ENCODE results near the gene EIF1AX. TPM values are rescaled to one million over a fixed set of nuclear protein-coding genes. Genes with fewer than 3 reads are reported as not detected.
"Not testable (repeated sequence)": the region's sequence is repeated elsewhere in the genome, so short reads cannot be mapped to it uniquely, and the experiment has no call there.

The EIF1AX gene
- polyA plus RNA-seq, 1 of the 3 experiments (the other 2 are of a cell fraction) = 18.2 TPM

GRCh38 chrX:20128670-20129069 is 13.0 kb downstream of the EIF1AX start:
- peaks cover 13% of the 10 kb centered on the region; the same call in 1 of the 2 replicates for H4K20me1 ChIP-seq (ENCODE audit: insufficient read depth)
- no peaks in the 10 kb centered on the region for H3K4me1 ChIP-seq (ENCODE audit: control insufficient read depth in 1 of 2, insufficient read depth in 2 of 2, low read depth in 1 of 2, low read length in 1 of 2)
- peak overlapping the region in 1 of 2 experiments; percentile 24; a peak in 1 of 4 replicates for H3K27ac ChIP-seq (ENCODE audit: low read depth in 2 of 2, low read length in 1 of 2)
- ChIA-PET CTCF (interaction anchor here (1.1 kb wide), 1 partner anchor 29 kb away, joined by 4 read pairs; no protein-coding TSS in a partner anchor), POLR2A (no interaction called here)
- TF ChIP-seq RXRA (IDR thresholded peaks at IDR 0.05; ENCODE audit: borderline replicate concordance, low read depth) (no peak), NRF1 (IDR thresholded peaks at IDR 0.05; ENCODE audit: low read depth, low read length) (no peak), SIN3A (IDR thresholded peaks at IDR 0.05; ENCODE audit: borderline replicate concordance, low read depth, low read length) (no peak)
- TF ChIP-seq, protein P1, sequence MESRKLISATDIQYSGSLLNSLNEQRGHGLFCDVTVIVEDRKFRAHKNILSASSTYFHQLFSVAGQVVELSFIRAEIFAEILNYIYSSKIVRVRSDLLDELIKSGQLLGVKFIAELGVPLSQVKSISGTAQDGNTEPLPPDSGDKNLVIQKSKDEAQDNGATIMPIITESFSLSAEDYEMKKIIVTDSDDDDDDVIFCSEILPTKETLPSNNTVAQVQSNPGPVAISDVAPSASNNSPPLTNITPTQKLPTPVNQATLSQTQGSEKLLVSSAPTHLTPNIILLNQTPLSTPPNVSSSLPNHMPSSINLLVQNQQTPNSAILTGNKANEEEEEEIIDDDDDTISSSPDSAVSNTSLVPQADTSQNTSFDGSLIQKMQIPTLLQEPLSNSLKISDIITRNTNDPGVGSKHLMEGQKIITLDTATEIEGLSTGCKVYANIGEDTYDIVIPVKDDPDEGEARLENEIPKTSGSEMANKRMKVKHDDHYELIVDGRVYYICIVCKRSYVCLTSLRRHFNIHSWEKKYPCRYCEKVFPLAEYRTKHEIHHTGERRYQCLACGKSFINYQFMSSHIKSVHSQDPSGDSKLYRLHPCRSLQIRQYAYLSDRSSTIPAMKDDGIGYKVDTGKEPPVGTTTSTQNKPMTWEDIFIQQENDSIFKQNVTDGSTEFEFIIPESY (IDR thresholded peaks at IDR 0.05; ENCODE audit: borderline replicate concordance, low read depth) = no peak
- WGBS (ENCODE audit: low lambda C conversion rate) = 90% methylated on average over 4 of the region's 4 CpGs
- no peak overlapping the region for H2AFZ ChIP-seq (ENCODE audit: low read depth)
- H3K36me3 ChIP-seq (replicated peaks in 1 of 2; ENCODE audit: control insufficient read depth in 1 of 2, insufficient read depth in 2 of 2, low read length in 1 of 2) = peaks cover 69 to 73% of the 10 kb centered on the region in 2 experiments
- no peak overlapping the region for H3K9ac ChIP-seq
- H3K4me3 ChIP-seq (ENCODE audit: low read depth in 2 of 2, low read length in 1 of 2) = no peak overlapping the region
- H3F3A ChIP-seq (replicated peaks; ENCODE audit: insufficient read depth) = peaks cover 60% of the 10 kb centered on the region
- H3K4me2 ChIP-seq = no peak overlapping the region
- H3K27me3 ChIP-seq (ENCODE audit: insufficient read depth) = no peaks in the 10 kb centered on the region
- H3K79me2 ChIP-seq (ENCODE audit: insufficient read depth) = peaks cover 5% of the 10 kb centered on the region; the same call in 1 of the 2 replicates
- H3K9me2 ChIP-seq = no peaks in the 10 kb centered on the region
- H3K9me3 ChIP-seq = no peaks in the 10 kb centered on the region
- DNase-seq = no peak

DNA sequence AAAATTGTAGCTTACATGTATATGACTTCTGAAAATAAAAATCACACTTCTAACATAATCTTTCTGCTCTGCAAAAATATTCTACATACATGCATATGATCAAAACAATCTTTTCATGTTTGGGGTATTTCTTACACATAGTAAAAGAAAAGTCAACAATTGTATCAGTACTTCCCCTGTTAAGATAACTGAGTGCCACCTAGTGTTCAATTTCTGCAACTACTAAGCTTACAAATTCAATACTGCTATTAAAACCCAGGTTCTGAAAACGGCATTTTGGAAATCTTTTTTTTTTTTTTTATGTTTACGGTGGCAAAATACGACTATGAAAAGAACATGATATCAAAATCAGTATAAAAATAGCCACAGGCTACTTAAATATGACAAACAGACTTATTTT is 14.2 kb downstream of the EIF1AX start:
- H2AFZ ChIP-seq (ENCODE audit: low read depth); H3K4me3 ChIP-seq (ENCODE audit: low read depth in 2 of 2, low read length in 1 of 2); H3K4me1 ChIP-seq (ENCODE audit: control insufficient read depth in 1 of 2, insufficient read depth in 2 of 2, low read depth in 1 of 2, low read length in 1 of 2); POLR2A ChIA-PET; H3K9me2 ChIP-seq; CTCF ChIA-PET; H3K79me2 ChIP-seq (ENCODE audit: insufficient read depth); H3K9me3 ChIP-seq; H3K9ac ChIP-seq; H3K27me3 ChIP-seq (ENCODE audit: insufficient read depth); H3K4me2 ChIP-seq; DNase-seq; H3K27ac ChIP-seq (ENCODE audit: low read depth in 2 of 2, low read length in 1 of 2): not testable (repeated sequence)
- 4% methylated on average over 3 of the region's 3 CpGs for WGBS (ENCODE audit: low lambda C conversion rate)
- Histone ChIP-seq H4K20me1 (ENCODE audit: insufficient read depth) (peaks cover 13% of the 10 kb centered on the region; the same call in 1 of the 2 replicates), H3F3A (replicated peaks; ENCODE audit: insufficient read depth) (peaks cover 50% of the 10 kb centered on the region), H3K36me3 (replicated peaks in 1 of 2; ENCODE audit: control insufficient read depth in 1 of 2, insufficient read depth in 2 of 2, low read length in 1 of 2) (peaks cover 57 to 62% of the 10 kb centered on the region in 2 experiments)
- peak; percentile 8; the same call in 1 of the 2 replicates for TF ChIP-seq RAD21 (IDR thresholded peaks at IDR 0.05; ENCODE audit: low read length)
- TF ChIP-seq CTCF (IDR thresholded peaks at IDR 0.05) = 0 out of 2 replicates have a peak, but pooled peaks have one; percentile 26

GRCh38 chrX:20126833-20127232 is 14.8 kb downstream of the EIF1AX start:
- H2AFZ ChIP-seq (ENCODE audit: low read depth); H3K9ac ChIP-seq; H3K4me1 ChIP-seq (ENCODE audit: control insufficient read depth in 1 of 2, insufficient read depth in 2 of 2, low read depth in 1 of 2, low read length in 1 of 2); H3K4me2 ChIP-seq; H3K4me3 ChIP-seq (ENCODE audit: low read depth in 2 of 2, low read length in 1 of 2); H3K27me3 ChIP-seq (ENCODE audit: insufficient read depth); POLR2A ChIA-PET; H3K79me2 ChIP-seq (ENCODE audit: insufficient read depth); H3K9me2 ChIP-seq; H3K27ac ChIP-seq (ENCODE audit: low read depth in 2 of 2, low read length in 1 of 2); H3K9me3 ChIP-seq; DNase-seq; CTCF ChIA-PET: not testable (repeated sequence)
- Histone ChIP-seq H4K20me1 (ENCODE audit: insufficient read depth) (peaks cover 13% of the 10 kb centered on the region; the same call in 1 of the 2 replicates), H3F3A (replicated peaks; ENCODE audit: insufficient read depth) (peaks cover 48% of the 10 kb centered on the region), H3K36me3 (replicated peaks in 1 of 2; ENCODE audit: control insufficient read depth in 1 of 2, insufficient read depth in 2 of 2, low read length in 1 of 2) (peaks cover 51 to 55% of the 10 kb centered on the region in 2 experiments)
- 79% methylated on average over 1 of the region's 1 CpG for WGBS (ENCODE audit: low lambda C conversion rate)
